ENCODE data around the gene MFAP1.
"Not testable (repeated sequence)": the region's sequence is repeated elsewhere in the genome, so short reads cannot be mapped to it uniquely, and the experiment has no call there.

Gene MFAP1

GRCh38 chr15:43824302-43825246, at the start of gene MFAP1:
Gene MFAP1, minus strand, starts transcription at chr15:43824690. Its CDS starts 121 bp downstream, at chr15:43824569.
- peak; percentile 80 to 85 for DNase-seq (ENCODE audit: low read depth in 2 of 2, low spot score in 1 of 2)

GRCh38 chr15:43873651-43874050, 49.2 kb upstream of the MFAP1 start:
- DNase-seq (ENCODE audit: low read depth in 2 of 2, low spot score in 1 of 2): no peak

GRCh38 chr15:43872416-43873020, 48.0 kb upstream of the MFAP1 start:
- DNase-seq (ENCODE audit: low read depth in 2 of 2, low spot score in 1 of 2): no peak

GRCh38 chr15:43871835-43872234, 47.3 kb upstream of the MFAP1 start:
- no peak for DNase-seq (ENCODE audit: low read depth in 2 of 2, low spot score in 1 of 2)

GRCh38 chr15:43868406-43868805, 43.9 kb upstream of the MFAP1 start:
- DNase-seq (ENCODE audit: low read depth in 2 of 2, low spot score in 1 of 2): no peak

- DNase-seq (ENCODE audit: low read depth in 2 of 2, low spot score in 1 of 2): no peak
Measured at GRCh38 chr15:43867096-43867495, 42.6 kb upstream of the MFAP1 start.

- not testable (repeated sequence) for DNase-seq (ENCODE audit: low read depth in 2 of 2, low spot score in 1 of 2)
Measured at GRCh38 chr15:43866636-43867035, 42.1 kb upstream of the MFAP1 start.

GRCh38 chr15:43859546-43859945, 35.1 kb upstream of the MFAP1 start:
- no peak for DNase-seq (ENCODE audit: low read depth in 2 of 2, low spot score in 1 of 2)

GRCh38 chr15:43854801-43855200, 30.3 kb upstream of the MFAP1 start:
- DNase-seq (ENCODE audit: low read depth in 2 of 2, low spot score in 1 of 2): no peak

- no peak for DNase-seq (ENCODE audit: low read depth in 2 of 2, low spot score in 1 of 2)
Measured at GRCh38 chr15:43852607-43853006, 28.1 kb upstream of the MFAP1 start.

GRCh38 chr15:43851251-43851650, 26.8 kb upstream of the MFAP1 start:
- no peak for DNase-seq (ENCODE audit: low read depth in 2 of 2, low spot score in 1 of 2)

GRCh38 chr15:43845421-43845820, 20.9 kb upstream of the MFAP1 start:
- no peak for DNase-seq (ENCODE audit: low read depth in 2 of 2, low spot score in 1 of 2)

GRCh38 chr15:43832485-43832884, 8.0 kb upstream of the MFAP1 start:
- not testable (repeated sequence) for DNase-seq (ENCODE audit: low read depth in 2 of 2, low spot score in 1 of 2)

- DNase-seq (ENCODE audit: low read depth in 2 of 2, low spot score in 1 of 2): not testable (repeated sequence)
Measured at GRCh38 chr15:43831519-43832052, 7.1 kb upstream of the MFAP1 start.

- not testable (repeated sequence) for DNase-seq (ENCODE audit: low read depth in 2 of 2, low spot score in 1 of 2)
Measured at GRCh38 chr15:43830691-43831275, 6.3 kb upstream of the MFAP1 start.

- DNase-seq (ENCODE audit: low read depth in 2 of 2, low spot score in 1 of 2): not testable (repeated sequence)
Measured at GRCh38 chr15:43829951-43830540, 5.6 kb upstream of the MFAP1 start.

- DNase-seq (ENCODE audit: low read depth in 2 of 2, low spot score in 1 of 2): no peak
Measured at GRCh38 chr15:43828061-43828657, 3.7 kb upstream of the MFAP1 start.

- peak; percentile 26 to 49 for DNase-seq (ENCODE audit: low read depth in 2 of 2, low spot score in 1 of 2)
Measured at GRCh38 chr15:43826508-43827341, 2.2 kb upstream of the MFAP1 start, which contains the start of gene WDR76. Gene WDR76, plus strand, starts transcription at chr15:43827002. Its CDS starts 31 bp downstream, at chr15:43827033.

- no peak for DNase-seq (ENCODE audit: low read depth in 2 of 2, low spot score in 1 of 2)
Measured at GRCh38 chr15:43826029-43826507, 1.6 kb upstream of the MFAP1 start.

GRCh38 chr15:43825305-43825704, 815 bp upstream of the MFAP1 start:
- DNase-seq (ENCODE audit: low read depth in 2 of 2, low spot score in 1 of 2): not testable (repeated sequence)

Measured in stimulated activated CD8-positive, alpha-beta memory T cell treated with anti-CD3 and anti-CD28 coated beads, Interleukin-4, amount 100 ng/mL, for 1 hour (primary cell).